GM12878 (cell line): ENCODE results near the gene GPC2. TPM values are rescaled to one million over a fixed set of nuclear protein-coding genes. Genes with fewer than 3 reads are reported as not detected.

Experiments
- BHLHE40 ChIP-seq, 2 experiments: fragments of 450-650 bp in 1 of 2; IDR thresholded peaks; 2 replicates each; pipeline ENCODE4 v1.6.1; 2011 to 2017; ENCODE audit warnings: low read depth in 2 of 2, borderline replicate concordance in 1 of 2, improper control_type of control experiment in 1 of 2, low read length in 1 of 2, mild to moderate bottlenecking in 1 of 2
- BRCA1 ChIP-seq: IDR thresholded peaks from 2 replicates; pipeline ENCODE4 v1.6.1; 2011; ENCODE audit warnings: low read depth, low read length, improper control_type of control experiment
- FOXM1 ChIP-seq: IDR thresholded peaks from 2 replicates; pipeline ENCODE4 v1.6.1; 2012; ENCODE audit warnings: low read depth, mild to moderate bottlenecking, inconsistent platforms, low read length, moderate library complexity
- HDAC2 ChIP-seq: fragments of 200-600 bp; sonication (generic); IDR thresholded peaks from 2 replicates; pipeline ENCODE4 v1.6.1; 2017
- HSF1 ChIP-seq: fragments of 150-350 bp; IDR thresholded peaks from 2 replicates; pipeline ENCODE4 v1.6.1; 2014; ENCODE audit warnings: mild to moderate bottlenecking, low read depth, low read length
- IRF3 ChIP-seq: fragments of 450-650 bp; IDR thresholded peaks from 2 replicates; pipeline ENCODE4 v1.6.1; 2014; ENCODE audit warnings: mild to moderate bottlenecking
- KAT2A ChIP-seq: conservative IDR thresholded peaks from 2 replicates; pipeline ENCODE4 v1.6.1; 2011; ENCODE audit warnings: low read depth, low read length; ENCODE audit not compliant: control insufficient read depth
- MTA2 ChIP-seq: fragments of 450-650 bp; IDR thresholded peaks from 2 replicates; pipeline ENCODE4 v1.6.1; 2016; ENCODE audit warnings: low read depth, mild to moderate bottlenecking, moderate library complexity
- MXI1 ChIP-seq: fragments of 150-350 bp; IDR thresholded peaks from 2 replicates; pipeline ENCODE4 v1.6.1; 2011; ENCODE audit warnings: low read depth, mild to moderate bottlenecking, inconsistent platforms, low read length, improper control_type of control experiment
- MYB ChIP-seq: fragments of 150-350 bp; IDR thresholded peaks from 2 replicates; pipeline ENCODE4 v1.6.1; 2014; ENCODE audit warnings: mild to moderate bottlenecking, low read depth, low read length, borderline replicate concordance
- NFIC ChIP-seq: IDR thresholded peaks from 2 replicates; pipeline ENCODE4 v1.6.1; 2012; ENCODE audit warnings: low read depth, mild to moderate bottlenecking, inconsistent platforms, low read length, moderate library complexity
- NR2C1 ChIP-seq: fragments of 450-650 bp; IDR thresholded peaks from 2 replicates; pipeline ENCODE4 v1.6.1; 2017; ENCODE audit warnings: antibody characterized with exemption, mild to moderate bottlenecking, moderate library complexity
- PBX3 ChIP-seq: IDR thresholded peaks from 2 replicates; pipeline ENCODE4 v1.6.1; 2011; ENCODE audit warnings: mild to moderate bottlenecking, low read depth, low read length, moderate library complexity; ENCODE audit not compliant: insufficient replicate concordance
- POU2F2 ChIP-seq: IDR thresholded peaks from 3 replicates; pipeline ENCODE4 v1.6.1; 2011; ENCODE audit warnings: low read depth, mild to moderate bottlenecking, low read length, borderline replicate concordance
- STAT1 ChIP-seq: fragments of 450-650 bp; conservative IDR thresholded peaks from 2 replicates; pipeline ENCODE4 v1.6.1; 2014; ENCODE audit warnings: antibody characterized with exemption, mild to moderate bottlenecking
- TBL1XR1 ChIP-seq: IDR thresholded peaks from 2 replicates; pipeline ENCODE4 v1.6.1; 2012; ENCODE audit warnings: low read depth, low read length, improper control_type of control experiment
- TCF3 ChIP-seq: IDR thresholded peaks from 2 replicates; pipeline ENCODE4 v1.6.1; 2012; ENCODE audit warnings: low read depth, mild to moderate bottlenecking, low read length, borderline replicate concordance; ENCODE audit not compliant: insufficient read depth
- ZBTB40 ChIP-seq: fragments of 450-650 bp; IDR thresholded peaks from 2 replicates; pipeline ENCODE4 v1.6.1; 2016; ENCODE audit warnings: mild to moderate bottlenecking, moderate library complexity, borderline replicate concordance
- polyA plus RNA-seq, 11 experiments: library from polyadenylated mRNA; depleted of rRNA in 4 of 11; unstranded in 6 of 11; stranded (reverse) in 5 of 11; fragments of >200 nt; fragmentation: Nextera tagmentation in 4 of 11; fragmentation: Illumina TruSeq in 1 of 11; extraction: Ambion mirVana in 4 of 11; extraction: Trizol in 1 of 11; gene quantifications; 1 replicate in 1 of 11; 2 replicates in 10 of 11; pipeline versions ENCODE4 v1.2.1 to v1.2.3, GENCODE V29; 2011 to 2016; ENCODE audit warnings: inconsistent platforms in 2 of 11, missing spikeins in 2 of 11, low read depth in 1 of 11
- total RNA-seq, 4 experiments: library from RNA; depleted of rRNA in 3 of 4; stranded (reverse); fragments of >200 nt in 3 of 4; fragmentation: Illumina TruSeq in 1 of 4; extraction: Trizol in 1 of 4; gene quantifications; 2 replicates each; pipeline versions ENCODE4 v1.2.1 to v1.2.3, GENCODE V29; 2013 to 2021

Gene GPC2
- total and polyA plus RNA-seq, 10 of the 15 experiments (the other 5 are each of a cell fraction or from before 2014, with no cell fraction given): 0.19 to 6.3 (median 0.77) TPM

GRCh38 chr7:100158229-100159098 lies 18.7 kb downstream of the GPC2 start, which contains the start of gene TRAPPC14 (continued):
- TF ChIP-seq ZBTB40 (peak; percentile 85; the same call in 1 of the 2 replicates), HSF1 (no peak), MYB (no peak), BRCA1 (no peak), TCF3 (no peak), FOXM1 (no peak), STAT1 (0 out of 2 replicates have a peak, but pooled peaks have one; percentile 51), NFIC (no peak), KAT2A (no peak), HDAC2 (no peak), POU2F2 (0 out of 3 replicates have a peak, but pooled peaks have one; percentile 28), MTA2 (peak; percentile 30; the same call in 1 of the 2 replicates), PBX3 (no peak), BHLHE40 (IDR thresholded peaks at IDR 0.05; ENCODE audit: borderline replicate concordance in 1 of 2, low read depth in 2 of 2, low read length in 1 of 2) (peak in 1 of 2 experiments; percentile 49; a peak in 2 of 4 replicates), IRF3 (no peak), TBL1XR1 (no peak), NR2C1 (peak; percentile 54), MXI1 (no peak)
